GM23248 (cell line): ENCODE results near the gene HOXC10. TPM values are rescaled to one million over a fixed set of nuclear protein-coding genes. Genes with fewer than 3 reads are reported as not detected.

Source experiments
- DNase-seq: peaks from one replicate; pipeline ENCODE4 v3.0.0-alpha.2; 2015
- H2AFZ ChIP-seq: fragments of 200-600 bp; sonication (generic); 2 replicates; pipeline ENCODE4 v1.6.1; 2016; ENCODE audit warnings: antibody characterized with exemption
- H3F3A ChIP-seq: fragments of 200-600 bp; sonication (generic); 2 replicates; pipeline ENCODE4 v1.6.1; 2016; ENCODE audit warnings: mild to moderate bottlenecking, antibody characterized with exemption, mixed run types; ENCODE audit not compliant: insufficient read depth
- H3K27ac ChIP-seq: fragments of 200-600 bp; sonication (generic); 2 replicates; pipeline ENCODE4 v1.5.1; 2016; ENCODE audit warnings: mild to moderate bottlenecking
- H3K27me3 ChIP-seq: fragments of 200-600 bp; sonication (generic); replicated peaks from 2 replicates; pipeline ENCODE4 v1.6.1; 2016; ENCODE audit warnings: mild to moderate bottlenecking; ENCODE audit not compliant: insufficient read depth
- H3K36me3 ChIP-seq: fragments of 200-600 bp; sonication (generic); 2 replicates; pipeline ENCODE4 v1.6.1; 2016; ENCODE audit warnings: low read depth, mild to moderate bottlenecking
- H3K4me1 ChIP-seq: fragments of 200-600 bp; sonication (generic); 2 replicates; pipeline ENCODE4 v1.6.1; 2016; ENCODE audit warnings: mild to moderate bottlenecking; ENCODE audit not compliant: insufficient read depth
- H3K4me2 ChIP-seq: fragments of 200-600 bp; sonication (generic); one replicate; pipeline ENCODE4 v1.6.1; 2016; ENCODE audit warnings: mild to moderate bottlenecking; ENCODE audit not compliant: unreplicated experiment
- H3K4me3 ChIP-seq: fragments of 200-600 bp; sonication (generic); 2 replicates; pipeline ENCODE4 v1.5.1; 2016; ENCODE audit warnings: mild to moderate bottlenecking
- H3K79me2 ChIP-seq: fragments of 200-600 bp; sonication (generic); 2 replicates; pipeline ENCODE4 v1.6.1; 2016; ENCODE audit warnings: mild to moderate bottlenecking; ENCODE audit not compliant: insufficient read depth
- H3K9ac ChIP-seq: fragments of 200-600 bp; sonication (generic); 2 replicates; pipeline ENCODE4 v1.6.1; 2016; ENCODE audit warnings: mild to moderate bottlenecking
- H3K9me2 ChIP-seq: fragments of 200-600 bp; sonication (generic); 2 replicates; pipeline ENCODE4 v1.6.1; 2016; ENCODE audit warnings: mixed run types, mild to moderate bottlenecking, moderate library complexity; ENCODE audit not compliant: insufficient read depth
- H3K9me3 ChIP-seq: fragments of 200-600 bp; sonication (generic); one replicate; pipeline ENCODE4 v1.6.1; 2017; ENCODE audit warnings: low read depth
- H4K20me1 ChIP-seq: fragments of 200-600 bp; sonication (generic); 2 replicates; pipeline ENCODE4 v1.6.0; 2016; ENCODE audit not compliant: insufficient read depth
- EZH2 ChIP-seq: fragments of 200-600 bp; sonication (generic); IDR thresholded peaks from 2 replicates; pipeline ENCODE4 v1.6.1; 2018; ENCODE audit warnings: antibody characterized with exemption, mild to moderate bottlenecking; ENCODE audit not compliant: insufficient read depth, poor library complexity, severe bottlenecking
- EZH2phosphoT487 ChIP-seq: fragments of 200-600 bp; sonication (generic); IDR thresholded peaks from 2 replicates; pipeline ENCODE4 v1.6.1; 2018; ENCODE audit warnings: antibody characterized with exemption, moderate library complexity, mild to moderate bottlenecking, low read depth; ENCODE audit not compliant: insufficient read depth
- WGBS, 2 experiments: methylation state at CpG; one replicate each; pipeline ENCODE4 v1.1.6; 2015 to 2017; ENCODE audit warnings: low lambda C conversion rate in 2 of 2, low coverage in 1 of 2; ENCODE audit errors: missing lambda C conversion rate in 2 of 2; 5-methylcytosine and 5-hydroxymethylcytosine counted together
- in situ Hi-C: fragments of 300-500 bp; cut with MboI; formaldehyde crosslinking; loops from 2 replicates; pipeline ENCODE4 v1.15.0; 2020
- polyA plus RNA-seq: library from polyadenylated mRNA; unstranded; fragments of >200 nt; fragmentation: Nextera tagmentation; extraction: Ambion mirVana; gene quantifications from 2 replicates; pipeline ENCODE4 v1.2.1, GENCODE V29; 2016
- total RNA-seq: library from RNA; depleted of rRNA; stranded (reverse); fragments of >200 nt; shearing (Covaris generic); gene quantifications from 2 replicates; pipeline ENCODE4 v1.2.3, GENCODE V29; 2014

HOXC10 gene
- total and polyA plus RNA-seq, 2 experiments from 2014 or later: not detected

DNA sequence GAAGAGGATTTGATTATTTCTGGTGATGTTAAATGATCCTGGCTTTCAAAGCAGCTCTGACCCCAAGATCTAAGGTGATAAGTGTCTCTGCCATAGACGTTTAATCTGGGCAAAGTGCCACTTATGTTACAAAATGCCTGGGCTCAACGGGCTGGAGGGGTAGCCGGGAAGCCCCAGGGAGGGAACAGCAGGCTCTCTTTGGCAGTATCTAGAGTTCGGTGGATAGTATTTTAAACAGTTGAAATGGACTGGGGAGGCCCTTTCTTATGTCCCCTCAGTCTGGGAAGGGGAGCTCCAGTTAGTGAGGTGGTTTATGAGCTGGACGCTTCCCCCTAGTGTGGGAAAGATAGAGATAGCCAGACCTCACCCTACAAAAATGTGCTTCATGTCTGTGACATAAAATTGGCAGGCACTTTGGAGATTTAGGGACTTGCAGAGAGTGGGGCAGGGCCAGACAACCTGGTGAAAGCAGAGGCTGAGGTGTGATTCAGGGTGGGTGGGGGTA, 17.5 kb upstream of the HOXC10 start:
- TF ChIP-seq EZH2phosphoT487: no peak
- no peak for TF ChIP-seq EZH2
- Histone ChIP-seq H3K79me2 (no peaks in the 10 kb centered on the region), H4K20me1 (no peaks in the 10 kb centered on the region), H3K27me3 (peaks cover 99% of the 10 kb centered on the region), H3K4me2 (no peak overlapping the region), H3K9me2 (no peaks in the 10 kb centered on the region), H3K36me3 (no peaks in the 10 kb centered on the region), H3K9me3 (no peaks in the 10 kb centered on the region), H3K9ac (no peak overlapping the region), H3F3A (no peaks in the 10 kb centered on the region), H3K4me1 (no peaks in the 10 kb centered on the region), H3K27ac (no peak overlapping the region), H3K4me3 (no peak overlapping the region), H2AFZ (no peak overlapping the region)
- whole genome bisulfite sequencing, 2 experiments: 21 to 32% methylated on average over 5 of the region's 5 CpGs
- in situ Hi-C loops: no loop called here
- no peak for DNase-seq

DNA sequence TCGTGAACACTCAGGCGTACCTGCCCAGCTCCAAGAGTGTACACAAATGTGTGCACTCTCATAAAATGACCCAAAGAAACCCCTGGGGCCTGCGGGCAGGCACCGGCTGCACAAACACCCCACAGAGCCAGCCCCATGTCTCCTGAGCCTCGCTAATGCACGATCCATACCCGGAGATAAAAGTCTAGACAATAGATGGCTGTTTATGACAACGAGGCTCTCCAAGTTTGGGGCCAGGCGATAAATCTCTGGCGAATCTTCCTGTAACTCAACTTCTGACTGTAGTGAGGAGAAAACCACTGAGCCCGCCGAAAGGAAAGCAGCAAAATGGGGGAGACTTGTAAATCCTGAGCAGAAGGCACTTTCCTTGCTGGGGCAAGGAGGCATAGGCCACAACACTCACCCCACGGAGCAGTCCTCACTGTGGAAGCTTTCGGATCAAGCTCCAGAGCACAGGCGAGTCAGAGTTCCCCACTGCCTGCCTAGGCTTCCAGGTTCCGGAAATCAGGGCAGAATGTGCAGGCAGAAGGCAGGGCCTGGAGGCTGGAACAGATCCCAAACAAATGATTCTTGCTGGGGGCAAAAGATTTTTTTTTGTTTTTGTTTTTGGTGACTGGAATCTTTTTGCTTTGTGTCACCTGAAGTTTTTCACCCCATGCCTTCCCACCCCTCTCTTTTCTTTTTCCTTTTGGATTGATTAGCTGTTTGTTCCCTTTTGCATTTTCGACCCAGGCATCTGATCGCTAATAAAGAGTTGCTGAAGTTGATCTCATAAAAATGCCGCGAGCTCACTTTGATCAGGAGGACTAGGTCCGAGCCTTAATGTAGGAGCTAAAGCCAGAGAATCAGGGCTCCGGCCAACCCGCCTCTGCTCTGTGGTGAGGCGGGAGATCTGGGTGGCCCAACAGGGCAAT, 16.5 kb upstream of the HOXC10 start:
- no peaks in the 10 kb centered on the region for H3K79me2 ChIP-seq
- 63 to 65% methylated on average over 24 of the region's 24 CpGs for WGBS, 2 experiments
- no peaks in the 10 kb centered on the region for H3K9me2 ChIP-seq
- H3K9me3 ChIP-seq: no peaks in the 10 kb centered on the region
- TF ChIP-seq EZH2: no peak
- 0 out of 2 replicates have a peak, but pooled peaks have one; percentile 11 for TF ChIP-seq EZH2phosphoT487
- no peaks in the 10 kb centered on the region for H3F3A ChIP-seq
- no peak overlapping the region for H3K4me2 ChIP-seq
- H4K20me1 ChIP-seq: no peaks in the 10 kb centered on the region
- peaks cover 99% of the 10 kb centered on the region for H3K27me3 ChIP-seq
- in situ Hi-C loops: no loop called here
- H3K27ac ChIP-seq: no peak overlapping the region
- H3K4me3 ChIP-seq: no peak overlapping the region
- H3K4me1 ChIP-seq: no peaks in the 10 kb centered on the region
- no peak for DNase-seq
- H2AFZ ChIP-seq: no peak overlapping the region
- H3K36me3 ChIP-seq: no peaks in the 10 kb centered on the region
- H3K9ac ChIP-seq: no peak overlapping the region

DNA sequence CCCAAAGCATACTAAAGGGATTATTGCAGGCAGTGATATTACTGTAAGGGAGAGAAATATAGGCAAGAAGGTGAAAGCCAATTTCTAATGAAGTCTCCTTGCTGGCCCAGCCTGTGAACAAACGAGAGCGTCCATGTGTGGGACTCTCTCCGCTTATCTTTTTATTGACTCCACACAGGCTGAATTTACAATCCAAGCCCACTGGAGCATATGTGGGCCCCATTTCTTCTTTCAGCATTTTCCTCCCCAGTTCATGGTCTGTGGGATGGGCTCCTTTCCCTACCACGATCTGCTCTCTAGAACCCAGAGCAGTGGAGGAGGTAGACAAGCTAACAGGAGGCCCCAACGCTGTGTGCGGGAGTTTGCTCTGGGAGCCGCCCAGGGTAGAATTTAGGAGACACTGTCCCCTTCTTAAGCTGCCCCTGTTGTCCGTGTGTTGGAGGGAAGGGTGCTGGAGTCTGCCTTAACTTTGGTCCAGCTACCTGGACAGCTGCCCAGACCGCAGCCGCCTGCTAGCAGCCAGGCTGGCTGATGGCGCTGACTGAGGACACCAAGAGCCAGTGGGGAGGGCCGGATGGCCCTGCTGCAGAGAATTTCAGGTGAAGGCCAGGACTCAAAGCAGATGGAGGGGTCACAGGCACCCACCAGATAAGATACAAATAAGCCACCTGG, 15.2 kb upstream of the HOXC10 start:
- no peak for TF ChIP-seq EZH2
- no peak for TF ChIP-seq EZH2phosphoT487
- no peak overlapping the region for H3K4me3 ChIP-seq
- no peaks in the 10 kb centered on the region for H3K9me3 ChIP-seq
- H3K4me2 ChIP-seq: no peak overlapping the region
- H3K4me1 ChIP-seq: no peaks in the 10 kb centered on the region
- WGBS, 2 experiments: 53 to 54% methylated on average over 12 of the region's 12 CpGs
- H2AFZ ChIP-seq: no peak overlapping the region
- peaks cover 99% of the 10 kb centered on the region for H3K27me3 ChIP-seq
- H3F3A ChIP-seq: no peaks in the 10 kb centered on the region
- no peak for DNase-seq
- no peaks in the 10 kb centered on the region for H3K36me3 ChIP-seq
- H3K9me2 ChIP-seq: no peaks in the 10 kb centered on the region
- no peaks in the 10 kb centered on the region for H4K20me1 ChIP-seq
- H3K79me2 ChIP-seq: no peaks in the 10 kb centered on the region
- no peak overlapping the region for H3K9ac ChIP-seq
- no peak overlapping the region for H3K27ac ChIP-seq
- in situ Hi-C loops: no loop called here

DNA sequence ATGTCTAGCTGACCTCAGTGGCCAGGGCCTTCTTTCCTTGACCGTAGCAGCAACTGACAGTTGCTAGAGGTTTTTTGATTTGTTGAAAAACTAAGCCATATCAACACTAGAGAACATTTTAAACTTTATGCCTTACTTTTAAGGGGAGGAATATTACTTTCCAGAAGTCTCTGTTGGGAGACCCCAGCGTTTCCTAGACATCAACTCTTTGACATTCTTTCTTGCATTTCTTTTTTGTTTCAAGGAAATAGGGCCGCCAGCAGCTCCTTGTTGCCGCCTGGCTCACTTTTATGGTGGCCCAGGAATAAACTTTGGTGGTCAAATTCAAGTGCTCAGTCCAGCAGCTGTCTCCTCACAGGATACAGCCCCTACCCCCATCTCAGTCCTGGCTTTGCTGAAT, 14.5 kb upstream of the HOXC10 start:
- Histone ChIP-seq H2AFZ (no peak overlapping the region), H3K9ac (no peak overlapping the region), H3K9me3 (no peaks in the 10 kb centered on the region), H3K9me2 (no peaks in the 10 kb centered on the region), H4K20me1 (no peaks in the 10 kb centered on the region), H3K4me2 (no peak overlapping the region), H3K27me3 (peaks cover 99% of the 10 kb centered on the region), H3K27ac (no peak overlapping the region), H3K79me2 (no peaks in the 10 kb centered on the region), H3K36me3 (no peaks in the 10 kb centered on the region), H3K4me3 (no peak overlapping the region), H3K4me1 (no peaks in the 10 kb centered on the region), H3F3A (no peaks in the 10 kb centered on the region)
- TF ChIP-seq EZH2: peak; percentile 47
- TF ChIP-seq EZH2phosphoT487: no peak
- 47 to 51% methylated on average over 4 of the region's 4 CpGs for WGBS, 2 experiments
- in situ Hi-C loops: no loop called here
- DNase-seq: no peak
